ENCODE measurements around the gene GBP4. TPM values are rescaled to one million over a fixed set of nuclear protein-coding genes. Genes with fewer than 3 reads are reported as not detected.

GBP4 gene
- polyA plus RNA-seq, 3 donors: 10.3 to 17.4 (median 13.0) TPM

- Histone ChIP-seq H3K4me1 (ENCODE audit: control insufficient read depth in 1 of 2, insufficient read depth in 2 of 2, low read length in 2 of 2) (peaks cover 3 to 8% of the 10 kb centered on the region in 2 donors), H3K79me2 (ENCODE audit: insufficient read depth, low read length) (no peaks in the 10 kb centered on the region), H3K9ac (ENCODE audit: insufficient read depth, low read length, poor library complexity, severe bottlenecking) (no peak overlapping the region), H3K9me3 (replicated peaks in 1 of 2; ENCODE audit: control insufficient read depth in 1 of 2, insufficient read depth in 1 of 2, low read length in 2 of 2) (no peaks in the 10 kb centered on the region), H3K4me2 (replicated peaks; ENCODE audit: extremely low read depth, low read length, poor library complexity, severe bottlenecking) (no peak overlapping the region), H3K4me3 (replicated peaks in 1 of 3; ENCODE audit: low read depth in 2 of 3, low read length in 3 of 3) (no peak overlapping the region), H3K36me3 (replicated peaks in 1 of 2; ENCODE audit: control insufficient read depth in 1 of 2, insufficient read depth in 2 of 2, low read length in 2 of 2) (no peaks in the 10 kb centered on the region), H2AFZ (ENCODE audit: insufficient read depth, low read depth, low read length, poor library complexity, severe bottlenecking) (no peak overlapping the region), H3K27ac (ENCODE audit: low read depth in 1 of 2, low read length in 2 of 2) (no peak overlapping the region), H4K20me1 (ENCODE audit: insufficient read depth, low read length) (no peaks in the 10 kb centered on the region), H3K27me3 (ENCODE audit: control insufficient read depth in 2 of 2, insufficient read depth in 2 of 2, low read length in 2 of 2) (no peaks in the 10 kb centered on the region)
- H3K36me3 Mint-ChIP-seq: no peaks in the 10 kb centered on the region
- peaks cover 0 to 3% (median 0%) of the 10 kb centered on the region in 7 donors for H3K9me3 Mint-ChIP-seq
- WGBS (ENCODE audit: insufficient coverage): no CpG with 5 or more reads among the region's 3 CpGs
- peaks cover 0 to 3% (median 0%) of the 10 kb centered on the region in 3 donors for H3K27me3 Mint-ChIP-seq (ENCODE audit: low read depth in 3 of 3)
- no peak overlapping the region for H3K4me3 Mint-ChIP-seq
- H3K27ac Mint-ChIP-seq: peak overlapping the region in 1 of 7 donors; percentile 62
- intact Hi-C loops (cut with micrococcal nuclease): no loop called here
- peaks cover 8% of the 10 kb centered on the region for H3K4me1 Mint-ChIP-seq
- no peak for TF ChIP-seq CTCF (IDR thresholded peaks at IDR 0.05)
- no peak for DNase-seq
Observed at GRCh38 chr1:89174491-89174890, 24.3 kb downstream of the GBP4 start.

- Mint-ChIP-seq H3K27me3 (ENCODE audit: low read depth in 3 of 3) (peaks cover 0 to 3% (median 0%) of the 10 kb centered on the region in 3 donors), H3K4me1 (peaks cover 8% of the 10 kb centered on the region), H3K27ac (no peak overlapping the region), H3K36me3 (no peaks in the 10 kb centered on the region), H3K4me3 (no peak overlapping the region), H3K9me3 (peaks cover 0 to 3% (median 2%) of the 10 kb centered on the region in 7 donors)
- intact Hi-C loops (cut with micrococcal nuclease): no loop called here
- no peak for TF ChIP-seq CTCF (IDR thresholded peaks at IDR 0.05)
- Histone ChIP-seq H4K20me1 (ENCODE audit: insufficient read depth, low read length) (no peaks in the 10 kb centered on the region), H3K9me3 (replicated peaks in 1 of 2; ENCODE audit: control insufficient read depth in 1 of 2, insufficient read depth in 1 of 2, low read length in 2 of 2) (no peaks in the 10 kb centered on the region), H3K4me1 (ENCODE audit: control insufficient read depth in 1 of 2, insufficient read depth in 2 of 2, low read length in 2 of 2) (peaks cover 3 to 8% of the 10 kb centered on the region in 2 donors), H2AFZ (ENCODE audit: insufficient read depth, low read depth, low read length, poor library complexity, severe bottlenecking) (no peak overlapping the region), H3K36me3 (replicated peaks in 1 of 2; ENCODE audit: control insufficient read depth in 1 of 2, insufficient read depth in 2 of 2, low read length in 2 of 2) (no peaks in the 10 kb centered on the region), H3K27ac (ENCODE audit: low read depth in 1 of 2, low read length in 2 of 2) (no peak overlapping the region), H3K79me2 (ENCODE audit: insufficient read depth, low read length) (no peaks in the 10 kb centered on the region), H3K4me2 (replicated peaks; ENCODE audit: extremely low read depth, low read length, poor library complexity, severe bottlenecking) (no peak overlapping the region), H3K9ac (ENCODE audit: insufficient read depth, low read length, poor library complexity, severe bottlenecking) (no peak overlapping the region), H3K27me3 (ENCODE audit: control insufficient read depth in 2 of 2, insufficient read depth in 2 of 2, low read length in 2 of 2) (no peaks in the 10 kb centered on the region), H3K4me3 (replicated peaks in 1 of 3; ENCODE audit: low read depth in 2 of 3, low read length in 3 of 3) (no peak overlapping the region)
- DNase-seq: no peak
- WGBS (ENCODE audit: insufficient coverage): no CpG with 5 or more reads among the region's 4 CpGs
Observed at GRCh38 chr1:89172468-89173143, 26.1 kb downstream of the GBP4 start.
